Islet precursor cell (in vitro differentiated cells): ENCODE measurements around the gene MDP1.

Source experiments
- DNase-seq: peaks from one replicate; pipeline ENCODE4 v3.0.0-alpha.2; 2018

Gene MDP1

GRCh38 chr14:24197056-24197450 is 18.8 kb downstream of the MDP1 start:
- DNase-seq = no peak

- DNase-seq = no peak
Measured at GRCh38 chr14:24196071-24197055, 19.5 kb downstream of the MDP1 start.

- peak; percentile 93 for DNase-seq
Measured at GRCh38 chr14:24195186-24196070, 20.4 kb downstream of the MDP1 start, which contains the start of gene TM9SF1. Gene TM9SF1, minus strand, starts transcription at chr14:24195441. Its CDS starts 422 bp downstream, at chr14:24195019.

GRCh38 chr14:24194873-24195185 is 21.0 kb downstream of the MDP1 start:
- no peak for DNase-seq

- no peak for DNase-seq
Measured at GRCh38 chr14:24194186-24194872, 21.5 kb downstream of the MDP1 start.

- no peak for DNase-seq
Measured at GRCh38 chr14:24192933-24193332, 22.9 kb downstream of the MDP1 start.

- DNase-seq = no peak
Measured at GRCh38 chr14:24190416-24190815, 25.4 kb downstream of the MDP1 start.

GRCh38 chr14:24189460-24189859 is 26.4 kb downstream of the MDP1 start:
- DNase-seq = no peak

- DNase-seq = no peak
Measured at GRCh38 chr14:24189059-24189375, 26.8 kb downstream of the MDP1 start.

GRCh38 chr14:24188251-24189058 is 27.4 kb downstream of the MDP1 start, which contains the start of gene IPO4:
Gene IPO4, minus strand, starts transcription at chr14:24188816. Its CDS starts 29 bp downstream, at chr14:24188787.
- peak; percentile 99 for DNase-seq

- DNase-seq = no peak
Measured at GRCh38 chr14:24187539-24187915, 28.3 kb downstream of the MDP1 start.

GRCh38 chr14:24186831-24187538 is 28.9 kb downstream of the MDP1 start:
- DNase-seq = no peak

- no peak for DNase-seq
Measured at GRCh38 chr14:24185741-24186140, 30.1 kb downstream of the MDP1 start.

GRCh38 chr14:24185026-24185425 is 30.8 kb downstream of the MDP1 start:
- DNase-seq = no peak

GRCh38 chr14:24184104-24184970 is 31.5 kb downstream of the MDP1 start:
- DNase-seq = no peak

- DNase-seq = no peak
Measured at GRCh38 chr14:24183014-24183481, 32.8 kb downstream of the MDP1 start.

- DNase-seq = no peak
Measured at GRCh38 chr14:24182110-24182882, 33.6 kb downstream of the MDP1 start.

GRCh38 chr14:24181371-24182077 is 34.3 kb downstream of the MDP1 start:
- no peak for DNase-seq
